IPS DF 19.7 (cell line): ENCODE measurements around the gene KLHL17.
A peak's percentile ranks its signal among the peaks of the same experiment; 100 is the strongest.
"Not testable (repeated sequence)": the region's sequence is repeated elsewhere in the genome, so short reads cannot be mapped to it uniquely, and the experiment has no call there.

Experiments used
- DNase-seq: peaks from one replicate; pipeline ENCODE4 v3.0.0-alpha.2; 2013; ENCODE audit warnings: low read depth, low spot score

KLHL17 gene

GRCh38 chr1:999725-1000356 lies 39.5 kb downstream of the KLHL17 start, which contains the start of gene HES4:
Gene HES4, minus strand, starts transcription at chr1:1000097. Its CDS starts 124 bp downstream, at chr1:999973.
- no peak for DNase-seq

- no peak for DNase-seq
Measured at GRCh38 chr1:1000357-1001056, 40.1 kb downstream of the KLHL17 start.

GRCh38 chr1:1001057-1001783 lies 40.8 kb downstream of the KLHL17 start:
- DNase-seq = no peak

- DNase-seq = no peak
Measured at GRCh38 chr1:1003618-1004419, 43.4 kb downstream of the KLHL17 start.

- DNase-seq = no peak
Measured at GRCh38 chr1:1004420-1004779, 44.0 kb downstream of the KLHL17 start.

GRCh38 chr1:1004780-1005697 lies 44.7 kb downstream of the KLHL17 start:
- DNase-seq = no peak

- no peak for DNase-seq
Measured at GRCh38 chr1:1005774-1006304, 45.5 kb downstream of the KLHL17 start.

GRCh38 chr1:1006305-1007159 lies 46.1 kb downstream of the KLHL17 start:
- DNase-seq = no peak

GRCh38 chr1:1010131-1010530 lies 49.7 kb downstream of the KLHL17 start:
- DNase-seq = not testable (repeated sequence)

- DNase-seq = no peak
Measured at GRCh38 chr1:1011396-1011949, 51.1 kb downstream of the KLHL17 start.

GRCh38 chr1:1012736-1013104 lies 52.3 kb downstream of the KLHL17 start:
- DNase-seq = not testable (repeated sequence)

- DNase-seq = peak; percentile 54
Measured at GRCh38 chr1:1013105-1013921, 52.9 kb downstream of the KLHL17 start, which contains the start of gene ISG15. Gene ISG15, plus strand, starts transcription at chr1:1013497. Its CDS starts 77 bp downstream, at chr1:1013574.

- DNase-seq = no peak
Measured at GRCh38 chr1:1013922-1014648, 53.7 kb downstream of the KLHL17 start.

- no peak for DNase-seq
Measured at GRCh38 chr1:1014799-1015681, 54.7 kb downstream of the KLHL17 start.
